Esophagus (tissue), 2 donors: ENCODE data around the gene RGS7. TPM values are rescaled to one million over a fixed set of nuclear protein-coding genes. Genes with fewer than 3 reads are reported as not detected.

Experiments used
- H3K27ac ChIP-seq, 2 donors: one replicate each; pipeline ENCODE4 v1.5.1; 2013; ENCODE audit warnings: low read depth in 2 of 2, mild to moderate bottlenecking in 2 of 2, inconsistent platforms in 1 of 2, low read length in 1 of 2, moderate library complexity in 1 of 2
- H3K27me3 ChIP-seq, 2 donors: one replicate each; pipeline ENCODE4 v1.6.1; 2013; ENCODE audit warnings: low read length in 2 of 2, control low read depth in 1 of 2, mild to moderate bottlenecking in 1 of 2; ENCODE audit not compliant: insufficient read depth in 2 of 2, control insufficient read depth in 1 of 2
- H3K36me3 ChIP-seq, 2 donors: one replicate each; pipeline ENCODE4 v1.6.1; 2013; ENCODE audit warnings: low read length in 1 of 2; ENCODE audit not compliant: control insufficient read depth in 2 of 2, insufficient read depth in 2 of 2
- H3K4me1 ChIP-seq, 2 donors: one replicate each; pipeline ENCODE4 v1.6.1; 2013; ENCODE audit warnings: low read length in 1 of 2; ENCODE audit not compliant: control insufficient read depth in 2 of 2, insufficient read depth in 2 of 2
- H3K4me3 ChIP-seq, 2 donors: one replicate each; pipeline ENCODE4 v1.5.1; 2013; ENCODE audit warnings: low read length in 2 of 2, mild to moderate bottlenecking in 2 of 2, low read depth in 1 of 2, moderate library complexity in 1 of 2
- H3K9me3 ChIP-seq, 2 donors: one replicate each; pipeline ENCODE4 v1.6.1; 2013; ENCODE audit warnings: mild to moderate bottlenecking in 2 of 2, low read depth in 1 of 2, low read length in 1 of 2, moderate library complexity in 1 of 2; ENCODE audit not compliant: control insufficient read depth in 2 of 2, insufficient read depth in 1 of 2
- WGBS, 2 donors: extraction: QIAGEN DNeasy Blood & Tissue Kit; methylation state at CpG; one replicate each; pipeline ENCODE4 v1.1.7; 2013; 5-methylcytosine and 5-hydroxymethylcytosine counted together
- polyA plus RNA-seq, 2 donors: library from polyadenylated mRNA; stranded (reverse); fragments of 200-250 nt; gene quantifications; one replicate each; pipeline ENCODE4 v1.2.3, GENCODE V29; 2013
- donor health status: healthy with polysubstance abuse.
- donor health status: Bipolar disorder and iron deficiency.

RGS7 gene
- polyA plus RNA-seq, 2 donors: 0.02 TPM; not detected in 1

DNA sequence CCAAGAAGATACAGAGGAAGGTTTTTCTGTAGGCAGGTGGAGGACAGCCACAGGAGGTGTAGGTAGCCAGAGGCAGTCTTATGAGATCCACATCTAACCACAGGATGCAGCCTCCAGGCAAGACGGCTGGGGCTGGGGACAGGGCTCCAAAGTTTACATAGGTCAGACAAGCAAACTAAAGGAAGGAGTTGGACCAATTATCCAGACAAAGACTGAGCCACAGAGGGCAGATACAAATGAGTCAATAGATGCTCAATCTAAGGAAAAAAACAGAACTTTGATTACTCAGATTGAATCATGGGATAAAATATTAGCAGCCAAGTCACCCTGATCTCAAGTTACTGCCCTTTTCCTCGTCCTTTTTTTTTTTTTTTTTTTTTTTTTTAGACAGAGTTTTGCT lies 91.6 kb downstream of the RGS7 start:
- Histone ChIP-seq H3K36me3 (no peaks in the 10 kb centered on the region), H3K4me1 (no peaks in the 10 kb centered on the region), H3K27me3 (no peaks in the 10 kb centered on the region), H3K4me3 (no peak overlapping the region), H3K27ac (no peak overlapping the region), H3K9me3 (peaks cover 0 to 4% of the 10 kb centered on the region in 2 donors)
- 56 to 59% methylated on average over 2 of the region's 2 CpGs for WGBS, 2 donors

GRCh38 chr1:241263346-241263745 lies 93.7 kb downstream of the RGS7 start:
- Histone ChIP-seq H3K4me1 (no peaks in the 10 kb centered on the region), H3K27me3 (no peaks in the 10 kb centered on the region), H3K9me3 (peaks cover 0 to 4% of the 10 kb centered on the region in 2 donors), H3K4me3 (no peak overlapping the region), H3K27ac (no peak overlapping the region), H3K36me3 (no peaks in the 10 kb centered on the region)
- 53 to 62% methylated on average over 3 of the region's 3 CpGs for WGBS, 2 donors

- Histone ChIP-seq H3K27ac (no peak overlapping the region), H3K4me1 (no peaks in the 10 kb centered on the region), H3K27me3 (no peaks in the 10 kb centered on the region), H3K4me3 (no peak overlapping the region), H3K36me3 (no peaks in the 10 kb centered on the region), H3K9me3 (no peaks in the 10 kb centered on the region)
- 79 to 91% methylated on average over 2 of the region's 2 CpGs for WGBS, 2 donors
These were observed 103.5 kb downstream of the RGS7 start for GRCh38 chr1:241253471-241253870.

DNA sequence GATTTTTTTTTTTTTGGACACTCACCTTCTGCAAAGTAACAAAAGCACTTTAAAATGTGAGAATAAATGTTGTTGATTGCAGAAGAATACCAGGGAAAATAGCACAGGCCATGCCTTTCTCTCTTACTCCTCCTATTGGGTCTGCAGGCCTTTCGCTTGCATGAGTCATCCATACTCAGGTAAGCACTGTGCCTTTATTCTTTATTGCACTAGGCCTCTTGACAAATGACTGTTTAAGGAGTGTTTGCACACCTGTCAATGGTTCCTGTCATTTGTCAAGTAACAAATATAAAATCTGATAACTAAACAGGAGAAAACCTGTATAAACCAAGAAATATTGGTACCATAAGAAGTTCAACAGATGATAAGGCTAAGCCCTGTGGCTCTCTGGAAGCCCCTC lies 106.5 kb downstream of the RGS7 start:
- Histone ChIP-seq H3K4me1 (no peaks in the 10 kb centered on the region), H3K27ac (no peak overlapping the region), H3K4me3 (no peak overlapping the region), H3K36me3 (no peaks in the 10 kb centered on the region), H3K9me3 (no peaks in the 10 kb centered on the region), H3K27me3 (no peaks in the 10 kb centered on the region)
- 56 to 62% methylated on average over 1 of the region's 1 CpG for WGBS, 2 donors

GRCh38 chr1:241240069-241240468 lies 116.9 kb downstream of the RGS7 start:
- H3K36me3 ChIP-seq: no peaks in the 10 kb centered on the region
- no peak overlapping the region for H3K27ac ChIP-seq
- no peaks in the 10 kb centered on the region for H3K9me3 ChIP-seq
- H3K4me3 ChIP-seq: no peak overlapping the region
- no peaks in the 10 kb centered on the region for H3K4me1 ChIP-seq
- no peaks in the 10 kb centered on the region for H3K27me3 ChIP-seq
- WGBS, 2 donors: 55 to 67% methylated on average over 5 of the region's 5 CpGs

GRCh38 chr1:241237873-241238272 lies 119.1 kb downstream of the RGS7 start:
- 73 to 75% methylated on average over 8 of the region's 8 CpGs for WGBS, 2 donors
- Histone ChIP-seq H3K36me3 (no peaks in the 10 kb centered on the region), H3K4me1 (no peaks in the 10 kb centered on the region), H3K9me3 (no peaks in the 10 kb centered on the region), H3K27ac (no peak overlapping the region), H3K27me3 (no peaks in the 10 kb centered on the region), H3K4me3 (no peak overlapping the region)

DNA sequence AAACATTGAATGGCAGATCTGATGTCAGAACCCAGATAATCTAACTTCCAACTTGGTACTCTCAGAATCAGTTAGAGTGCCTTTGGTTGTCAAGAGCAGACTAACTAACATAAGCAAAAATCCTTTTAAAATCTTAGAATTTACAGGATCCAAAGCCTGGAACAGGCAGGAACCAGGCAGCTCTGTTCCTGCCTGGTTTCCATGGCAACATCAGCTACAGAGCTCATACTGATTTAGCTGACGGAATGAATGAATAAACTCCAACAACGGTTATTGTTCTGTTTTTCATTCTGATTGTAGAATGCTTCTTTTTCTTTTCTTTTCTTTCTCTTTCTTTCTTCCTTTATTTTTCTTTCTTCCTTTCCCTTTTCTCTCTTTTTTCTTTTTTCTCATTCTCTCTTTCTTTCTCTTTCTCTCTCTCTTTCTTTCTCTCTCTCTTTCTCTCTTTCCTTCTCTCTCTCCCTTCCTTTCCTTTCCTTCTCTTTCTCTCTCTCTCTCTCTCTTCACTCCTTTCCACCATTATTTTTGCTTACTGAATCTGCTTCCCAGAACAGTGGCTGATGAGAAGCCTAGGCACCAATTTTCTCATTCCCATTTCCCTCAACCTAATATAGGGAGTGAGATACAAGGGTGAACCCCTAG lies 121.6 kb downstream of the RGS7 start:
- WGBS, 2 donors: 28 to 32% methylated on average over 2 of the region's 2 CpGs
- H3K27me3 ChIP-seq: no peaks in the 10 kb centered on the region
- H3K9me3 ChIP-seq: no peaks in the 10 kb centered on the region
- no peak overlapping the region for H3K4me3 ChIP-seq
- no peak overlapping the region for H3K27ac ChIP-seq
- H3K36me3 ChIP-seq: no peaks in the 10 kb centered on the region
- H3K4me1 ChIP-seq: no peaks in the 10 kb centered on the region

DNA sequence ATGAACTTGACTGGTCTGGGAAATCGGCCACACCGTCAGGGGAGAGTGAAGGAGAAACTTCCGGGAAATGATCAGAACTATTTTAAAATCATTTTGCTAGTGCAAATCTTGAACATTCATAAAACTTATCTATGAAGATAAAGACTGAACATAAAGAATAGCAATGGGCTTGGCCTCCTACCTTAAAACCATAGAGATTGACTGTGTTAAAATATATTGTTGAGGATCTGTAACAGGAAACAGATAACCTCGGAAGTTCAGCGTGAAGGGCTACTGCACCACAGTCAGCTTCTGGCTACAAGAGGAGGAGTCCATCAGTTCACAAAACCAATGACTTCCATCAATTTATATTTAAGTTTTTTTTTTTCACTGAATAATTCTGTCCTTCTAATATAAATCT lies 127.3 kb downstream of the RGS7 start:
- H3K27ac ChIP-seq: no peak overlapping the region
- H3K9me3 ChIP-seq: no peaks in the 10 kb centered on the region
- WGBS, 2 donors: 61 to 73% methylated on average over 5 of the region's 5 CpGs
- H3K27me3 ChIP-seq: no peaks in the 10 kb centered on the region
- no peaks in the 10 kb centered on the region for H3K36me3 ChIP-seq
- no peaks in the 10 kb centered on the region for H3K4me1 ChIP-seq
- H3K4me3 ChIP-seq: no peak overlapping the region

DNA sequence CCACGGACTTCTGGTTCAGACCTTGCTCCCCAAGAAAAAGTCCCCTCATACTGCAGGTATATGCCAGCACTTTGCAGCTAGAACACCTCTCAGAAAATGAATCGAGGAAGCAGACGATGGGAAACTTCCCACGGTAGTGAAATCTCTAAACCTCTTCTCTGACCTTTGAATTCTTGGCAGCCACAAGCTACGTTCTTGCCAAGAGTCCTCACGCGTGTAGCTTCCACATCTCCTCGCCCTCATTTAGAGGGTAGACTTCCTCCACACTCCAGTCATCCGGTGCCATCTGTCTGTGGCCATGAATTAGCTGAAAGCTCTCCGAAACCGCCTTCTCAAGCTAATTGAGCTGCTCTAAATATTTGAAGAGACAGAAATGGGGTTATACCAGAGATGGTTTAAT lies 127.8 kb downstream of the RGS7 start:
- Histone ChIP-seq H3K27me3 (no peaks in the 10 kb centered on the region), H3K36me3 (no peaks in the 10 kb centered on the region), H3K27ac (no peak overlapping the region), H3K9me3 (no peaks in the 10 kb centered on the region), H3K4me1 (no peaks in the 10 kb centered on the region), H3K4me3 (no peak overlapping the region)
- 45 to 56% methylated on average over 11 of the region's 11 CpGs for WGBS, 2 donors

- Histone ChIP-seq H3K4me3 (no peak overlapping the region), H3K4me1 (no peaks in the 10 kb centered on the region), H3K27me3 (no peaks in the 10 kb centered on the region), H3K27ac (no peak overlapping the region), H3K9me3 (no peaks in the 10 kb centered on the region), H3K36me3 (no peaks in the 10 kb centered on the region)
- 66 to 75% methylated on average over 4 of the region's 4 CpGs for WGBS, 2 donors
These were observed 128.7 kb downstream of the RGS7 start for GRCh38 chr1:241228339-241228738.
